ENCODE data around the gene UBALD1.

The UBALD1 gene

DNA sequence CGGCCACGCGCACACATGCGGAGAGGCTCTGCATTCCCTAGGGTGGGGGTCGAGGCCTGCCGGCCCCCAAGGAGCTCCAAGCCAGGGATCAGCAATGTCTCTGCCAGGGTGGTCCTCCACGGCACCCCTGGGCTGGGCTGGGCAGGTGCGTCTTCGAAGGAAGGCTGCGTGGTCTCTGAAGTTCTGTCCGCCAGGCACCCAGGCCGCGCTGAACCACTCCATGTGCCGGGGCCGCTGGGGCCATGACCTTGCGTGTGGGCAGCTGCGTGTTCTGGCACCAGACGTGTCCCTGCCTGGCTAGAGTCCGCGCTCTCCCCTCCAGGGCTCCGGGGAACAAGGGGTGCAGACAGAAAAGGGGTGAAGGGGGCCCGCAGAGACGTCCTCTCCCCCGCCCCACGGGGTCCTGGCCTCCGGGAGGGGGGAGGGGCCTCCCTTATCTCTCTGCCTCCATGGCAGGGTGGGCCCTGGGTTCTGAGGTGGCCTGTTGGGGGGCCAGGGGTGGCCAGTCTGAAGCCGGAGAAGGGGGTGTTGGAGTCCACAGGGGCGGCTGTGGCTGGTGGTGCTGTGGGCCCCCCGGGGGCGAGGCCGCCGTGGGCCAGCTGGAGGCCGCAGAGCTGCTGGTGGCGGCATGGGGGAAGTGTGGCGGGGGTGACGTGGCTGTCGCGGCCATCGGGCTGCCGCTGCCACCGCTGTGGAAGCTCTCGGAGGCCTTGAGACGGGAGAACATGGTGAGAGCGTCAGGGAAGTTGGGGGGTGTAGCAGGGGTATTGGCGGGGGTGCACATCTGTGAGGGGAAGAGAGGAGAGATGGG lies 5.3 kb downstream of the UBALD1 start:
- ChIA-PET POLR2A (no interaction called here), CTCF (no interaction called here)
- no peak for DNase-seq (ENCODE audit: extremely low spot score)
- no peak for TF ChIP-seq FOXM1 (IDR thresholded peaks at IDR 0.05; ENCODE audit: borderline replicate concordance)
- no peak for TF ChIP-seq ELF4 (IDR thresholded peaks at IDR 0.05)
- no peak for TF ChIP-seq ARNT (IDR thresholded peaks at IDR 0.05)
- TF ChIP-seq LEF1 (IDR thresholded peaks at IDR 0.05; ENCODE audit: borderline replicate concordance): no peak
- TF ChIP-seq FOXA1 (IDR thresholded peaks at IDR 0.05): no peak
- TF ChIP-seq SP1 (IDR thresholded peaks at IDR 0.05): no peak
- TF ChIP-seq ZNF384 (IDR thresholded peaks at IDR 0.05): no peak
- no peak for TF ChIP-seq TARDBP (IDR thresholded peaks at IDR 0.05)
- no peak for TF ChIP-seq L3MBTL2 (conservative IDR thresholded peaks at IDR 0.05)
- TF ChIP-seq, protein P1, sequence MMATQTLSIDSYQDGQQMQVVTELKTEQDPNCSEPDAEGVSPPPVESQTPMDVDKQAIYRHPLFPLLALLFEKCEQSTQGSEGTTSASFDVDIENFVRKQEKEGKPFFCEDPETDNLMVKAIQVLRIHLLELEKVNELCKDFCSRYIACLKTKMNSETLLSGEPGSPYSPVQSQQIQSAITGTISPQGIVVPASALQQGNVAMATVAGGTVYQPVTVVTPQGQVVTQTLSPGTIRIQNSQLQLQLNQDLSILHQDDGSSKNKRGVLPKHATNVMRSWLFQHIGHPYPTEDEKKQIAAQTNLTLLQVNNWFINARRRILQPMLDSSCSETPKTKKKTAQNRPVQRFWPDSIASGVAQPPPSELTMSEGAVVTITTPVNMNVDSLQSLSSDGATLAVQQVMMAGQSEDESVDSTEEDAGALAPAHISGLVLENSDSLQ (IDR thresholded peaks at IDR 0.05): no peak
- TF ChIP-seq HDGF (IDR thresholded peaks at IDR 0.05; ENCODE audit: borderline replicate concordance): no peak

DNA sequence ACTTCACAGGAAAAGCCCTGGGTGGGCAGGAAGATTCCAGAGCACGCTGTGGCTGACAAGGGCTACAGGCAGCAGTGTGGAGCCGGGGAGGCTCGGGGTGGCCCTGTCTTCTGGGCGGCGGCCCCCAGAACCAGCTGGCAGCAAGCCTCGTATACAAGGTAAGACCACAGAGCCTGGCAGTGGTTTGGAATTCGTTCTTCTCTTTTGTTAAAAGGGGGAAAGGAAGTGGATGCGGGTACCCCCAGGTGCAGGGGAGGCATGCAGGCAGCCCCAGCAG lies 6.0 kb downstream of the UBALD1 start:
- ChIA-PET POLR2A (interaction anchor here (0.9 kb wide), 1 partner anchor 8 kb away, joined by 5 read pairs; no protein-coding TSS in a partner anchor), CTCF (no interaction called here)
- DNase-seq (ENCODE audit: extremely low spot score): no peak
- TF ChIP-seq ARNT (IDR thresholded peaks at IDR 0.05) (no peak), TARDBP (IDR thresholded peaks at IDR 0.05) (no peak), BHLHE40 (IDR thresholded peaks at IDR 0.05; ENCODE audit: borderline replicate concordance) (no peak), FOXA1 (IDR thresholded peaks at IDR 0.05) (no peak), SP1 (IDR thresholded peaks at IDR 0.05) (no peak), LEF1 (IDR thresholded peaks at IDR 0.05; ENCODE audit: borderline replicate concordance) (no peak), FOXM1 (IDR thresholded peaks at IDR 0.05; ENCODE audit: borderline replicate concordance) (no peak), NFRKB (IDR thresholded peaks at IDR 0.05) (no peak), CTBP1 (IDR thresholded peaks at IDR 0.05; ENCODE audit: borderline replicate concordance) (no peak), HDGF (IDR thresholded peaks at IDR 0.05; ENCODE audit: borderline replicate concordance) (no peak), L3MBTL2 (conservative IDR thresholded peaks at IDR 0.05) (no peak), FOXK2 (IDR thresholded peaks at IDR 0.05) (no peak)

DNA sequence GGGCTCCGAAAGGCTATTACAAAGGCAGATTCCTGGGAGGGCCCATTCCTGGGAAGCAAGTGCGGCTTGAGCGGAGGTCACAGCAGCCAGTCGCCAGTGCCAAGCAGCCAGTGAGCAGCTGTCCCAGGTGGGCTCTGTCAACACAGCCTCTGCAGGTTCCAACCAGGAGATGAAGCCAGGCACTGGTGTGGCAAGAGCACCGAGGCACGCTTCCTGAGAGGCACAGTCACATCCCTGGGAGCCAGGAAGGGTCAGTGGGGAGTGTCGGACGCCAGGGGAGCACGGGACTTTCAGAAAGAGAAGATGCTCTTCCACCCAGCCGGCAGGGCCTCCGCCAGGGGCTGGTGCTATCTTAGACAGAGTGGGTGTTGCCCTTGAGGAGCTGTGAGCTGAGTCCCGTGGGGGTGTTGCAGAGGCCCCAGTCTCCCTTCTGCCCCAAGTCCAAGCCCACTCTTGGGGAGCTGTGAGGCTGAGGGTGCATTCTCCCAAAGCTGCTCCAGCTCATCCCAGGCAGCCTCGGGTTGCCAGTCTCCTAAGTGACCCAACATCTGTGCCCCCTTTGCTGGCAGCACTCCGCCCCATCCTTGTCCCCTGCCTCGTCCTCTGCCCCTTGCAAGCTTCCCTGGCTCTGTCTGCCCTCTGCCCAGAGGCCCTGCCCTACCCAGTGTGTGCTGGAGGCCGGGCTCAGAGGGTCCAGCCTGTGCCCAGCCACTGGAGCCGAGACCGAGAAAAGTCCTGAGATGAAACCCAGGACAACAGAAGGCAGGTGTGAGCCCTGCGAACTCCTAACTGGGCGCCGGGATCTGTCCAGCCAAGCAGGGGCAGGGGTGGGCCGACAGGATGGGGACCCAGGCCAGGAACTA lies 6.6 kb downstream of the UBALD1 start:
- TF ChIP-seq SP1 (IDR thresholded peaks at IDR 0.05) (no peak), BHLHE40 (IDR thresholded peaks at IDR 0.05; ENCODE audit: borderline replicate concordance) (no peak), ELF4 (IDR thresholded peaks at IDR 0.05) (no peak)
- ChIA-PET CTCF (interaction anchor here (0.9 kb wide), 1 partner anchor 90 kb away, joined by 3 read pairs; no protein-coding TSS in a partner anchor), POLR2A (interaction anchor here (0.9 kb wide), 1 partner anchor 8 kb away, joined by 5 read pairs; no protein-coding TSS in a partner anchor)
- DNase-seq (ENCODE audit: extremely low spot score): no peak

DNA sequence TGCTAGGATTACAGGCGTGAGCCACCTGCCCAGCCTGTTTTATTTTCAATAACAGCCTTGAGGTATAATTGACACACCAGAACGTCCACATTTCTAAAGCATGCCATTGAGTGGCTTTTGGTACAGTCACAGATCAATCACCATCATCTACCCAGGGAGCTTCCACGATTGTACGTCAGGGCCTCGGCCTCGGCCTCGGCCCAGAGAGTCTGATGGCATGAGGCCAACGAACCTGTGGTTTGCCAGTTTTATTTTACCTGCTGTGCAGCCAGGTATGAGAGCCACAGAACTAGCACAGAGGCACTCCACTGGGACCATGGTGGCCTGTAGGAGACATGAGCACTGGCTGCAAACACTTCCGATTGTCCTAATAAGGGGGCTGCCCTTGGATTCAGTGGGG lies 8.3 kb downstream of the UBALD1 start:
- DNase-seq (ENCODE audit: extremely low spot score): no peak
- TF ChIP-seq FOXA1 (IDR thresholded peaks at IDR 0.05): no peak
- no peak for TF ChIP-seq NFRKB (IDR thresholded peaks at IDR 0.05)
- TF ChIP-seq TARDBP (IDR thresholded peaks at IDR 0.05): no peak
- no peak for TF ChIP-seq CTBP1 (IDR thresholded peaks at IDR 0.05; ENCODE audit: borderline replicate concordance)
- TF ChIP-seq FOXM1 (IDR thresholded peaks at IDR 0.05; ENCODE audit: borderline replicate concordance): no peak
- TF ChIP-seq ELF4 (IDR thresholded peaks at IDR 0.05): no peak
- TF ChIP-seq HDGF (IDR thresholded peaks at IDR 0.05; ENCODE audit: borderline replicate concordance): no peak
- TF ChIP-seq SP1 (IDR thresholded peaks at IDR 0.05): no peak
- no peak for TF ChIP-seq FOXK2 (IDR thresholded peaks at IDR 0.05)
- no peak for TF ChIP-seq ARNT (IDR thresholded peaks at IDR 0.05)
- TF ChIP-seq BHLHE40 (IDR thresholded peaks at IDR 0.05; ENCODE audit: borderline replicate concordance): no peak
- TF ChIP-seq LEF1 (IDR thresholded peaks at IDR 0.05; ENCODE audit: borderline replicate concordance): no peak
- no peak for TF ChIP-seq ZNF384 (IDR thresholded peaks at IDR 0.05)
- no peak for TF ChIP-seq L3MBTL2 (conservative IDR thresholded peaks at IDR 0.05)
- TF ChIP-seq, protein P1 (IDR thresholded peaks at IDR 0.05): no peak
- TF ChIP-seq SUZ12 (IDR thresholded peaks at IDR 0.05): no peak
- CTCF ChIA-PET: no interaction called here
- POLR2A ChIA-PET: no interaction called here

DNA sequence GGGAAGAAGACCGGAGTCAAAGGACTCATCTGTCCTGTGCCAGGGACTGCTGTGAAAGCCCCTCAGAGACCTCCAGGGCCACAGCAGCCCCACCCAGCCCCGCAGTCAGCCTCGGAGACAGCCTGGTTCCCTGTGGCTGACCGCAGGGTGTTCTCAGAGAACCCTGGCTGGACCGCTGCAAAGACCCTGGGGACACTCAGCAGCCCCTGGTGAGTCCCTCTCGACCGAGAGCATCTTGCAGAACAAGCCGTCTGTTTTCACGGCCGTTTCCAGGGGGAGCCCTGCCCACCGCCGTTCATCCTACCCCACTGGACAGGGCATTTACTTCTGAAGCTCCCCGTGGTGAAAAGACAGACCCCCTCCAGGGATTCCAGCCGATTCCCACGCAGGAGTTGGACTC lies 10.3 kb downstream of the UBALD1 start:
- TF ChIP-seq, protein P1 (IDR thresholded peaks at IDR 0.05): no peak
- TF ChIP-seq SP1 (IDR thresholded peaks at IDR 0.05) (no peak), ELF4 (IDR thresholded peaks at IDR 0.05) (no peak), ZNF384 (IDR thresholded peaks at IDR 0.05) (no peak), FOXK2 (IDR thresholded peaks at IDR 0.05) (no peak), NFRKB (IDR thresholded peaks at IDR 0.05) (no peak), CTBP1 (IDR thresholded peaks at IDR 0.05; ENCODE audit: borderline replicate concordance) (no peak), FOXA1 (IDR thresholded peaks at IDR 0.05) (no peak), FOXM1 (IDR thresholded peaks at IDR 0.05; ENCODE audit: borderline replicate concordance) (no peak)
- no peak for DNase-seq (ENCODE audit: extremely low spot score)
- ChIA-PET POLR2A (interaction anchor here (2.0 kb wide), 1 partner anchor 12 kb away, joined by 8 read pairs; no protein-coding TSS in a partner anchor), CTCF (no interaction called here)

All from HEK293T (cell line).